Stimulated activated CD8-positive, alpha-beta memory T cell treated with anti-CD3 and anti-CD28 coated beads, Interleukin-4, amount 100 ng/mL, for 4 hours (primary cell): ENCODE results near the gene GDF15.
"Not testable (repeated sequence)": the region's sequence is repeated elsewhere in the genome, so short reads cannot be mapped to it uniquely, and the experiment has no call there.

Experiments
- DNase-seq, 2 donors: peaks; one replicate each; pipeline ENCODE4 v3.0.0-alpha.2; 2020; ENCODE audit warnings: low read depth in 2 of 2, low spot score in 1 of 2

Gene GDF15, protein sequence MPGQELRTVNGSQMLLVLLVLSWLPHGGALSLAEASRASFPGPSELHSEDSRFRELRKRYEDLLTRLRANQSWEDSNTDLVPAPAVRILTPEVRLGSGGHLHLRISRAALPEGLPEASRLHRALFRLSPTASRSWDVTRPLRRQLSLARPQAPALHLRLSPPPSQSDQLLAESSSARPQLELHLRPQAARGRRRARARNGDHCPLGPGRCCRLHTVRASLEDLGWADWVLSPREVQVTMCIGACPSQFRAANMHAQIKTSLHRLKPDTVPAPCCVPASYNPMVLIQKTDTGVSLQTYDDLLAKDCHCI

DNA sequence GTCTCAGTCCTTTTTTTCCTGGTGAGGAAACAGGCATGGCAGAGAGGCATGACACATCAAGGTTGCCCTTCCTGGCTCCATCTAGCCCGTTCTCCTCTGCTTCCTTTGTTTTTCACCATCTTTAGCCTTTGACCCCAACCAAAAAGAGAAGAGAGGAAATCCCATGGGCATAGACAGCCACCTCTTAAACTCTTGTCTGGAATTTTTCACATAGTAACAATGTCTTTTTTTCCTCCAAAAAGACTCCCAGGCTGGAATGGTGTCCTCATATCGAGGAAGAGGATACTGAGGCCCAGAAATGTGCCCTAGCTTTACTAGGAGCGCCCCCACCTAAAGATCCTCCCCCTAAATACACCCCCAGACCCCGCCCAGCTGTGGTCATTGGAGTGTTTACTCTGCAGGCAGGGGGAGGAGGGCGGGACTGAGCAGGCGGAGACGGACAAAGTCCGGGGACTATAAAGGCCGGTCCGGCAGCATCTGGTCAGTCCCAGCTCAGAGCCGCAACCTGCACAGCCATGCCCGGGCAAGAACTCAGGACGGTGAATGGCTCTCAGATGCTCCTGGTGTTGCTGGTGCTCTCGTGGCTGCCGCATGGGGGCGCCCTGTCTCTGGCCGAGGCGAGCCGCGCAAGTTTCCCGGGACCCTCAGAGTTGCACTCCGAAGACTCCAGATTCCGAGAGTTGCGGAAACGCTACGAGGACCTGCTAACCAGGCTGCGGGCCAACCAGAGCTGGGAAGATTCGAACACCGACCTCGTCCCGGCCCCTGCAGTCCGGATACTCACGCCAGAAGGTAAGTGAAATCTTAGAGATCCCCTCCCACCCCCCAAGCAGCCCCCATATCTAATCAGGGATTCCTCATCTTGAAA is at the start of gene GDF15:
Gene GDF15 (plus strand): TSS at position 484 of the 868 bp plus-strand sequence. CDS start 32 bp downstream, at position 516.
- DNase-seq: no peak

DNA sequence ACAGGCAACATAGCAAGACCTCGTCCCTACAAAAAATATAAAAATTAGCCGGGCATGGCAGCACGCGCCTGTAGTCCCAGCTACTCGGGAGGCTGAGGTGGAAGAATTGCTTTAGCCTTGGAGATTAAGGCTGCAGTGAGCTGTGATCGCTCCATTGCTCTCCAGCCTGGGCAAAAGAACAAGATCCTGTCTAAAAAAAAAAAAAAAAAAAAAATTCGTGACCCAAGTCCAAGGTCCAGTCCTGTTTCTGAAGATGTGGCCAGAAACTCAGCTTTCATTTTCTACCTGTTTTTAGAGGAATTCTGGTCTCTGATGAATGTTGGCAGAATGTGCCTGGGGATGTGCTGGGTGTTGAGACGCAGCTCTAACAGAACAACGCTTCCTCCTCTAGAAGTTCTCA is 47.4 kb upstream of the GDF15 start:
- no peak for DNase-seq

DNA sequence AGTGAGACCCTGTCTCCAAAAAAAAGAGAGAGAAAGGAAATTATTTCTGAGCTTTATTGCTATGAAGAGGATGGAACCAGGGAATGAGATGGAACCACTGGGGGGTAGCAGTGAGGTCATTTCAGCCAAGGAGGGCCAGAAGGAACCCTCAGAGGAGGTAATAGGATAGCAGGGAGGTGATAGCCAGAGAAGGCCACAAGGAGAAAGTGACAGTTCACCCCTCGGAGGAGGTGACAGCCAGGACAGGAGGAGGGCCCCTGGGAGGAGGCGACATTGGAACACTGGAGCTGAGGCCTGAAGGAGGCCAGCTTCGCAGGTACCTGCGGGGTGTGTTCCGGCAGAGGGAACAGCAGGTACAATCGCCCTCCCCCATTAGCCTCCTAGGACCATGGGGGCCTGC is 46.2 kb upstream of the GDF15 start:
- DNase-seq: no peak

DNA sequence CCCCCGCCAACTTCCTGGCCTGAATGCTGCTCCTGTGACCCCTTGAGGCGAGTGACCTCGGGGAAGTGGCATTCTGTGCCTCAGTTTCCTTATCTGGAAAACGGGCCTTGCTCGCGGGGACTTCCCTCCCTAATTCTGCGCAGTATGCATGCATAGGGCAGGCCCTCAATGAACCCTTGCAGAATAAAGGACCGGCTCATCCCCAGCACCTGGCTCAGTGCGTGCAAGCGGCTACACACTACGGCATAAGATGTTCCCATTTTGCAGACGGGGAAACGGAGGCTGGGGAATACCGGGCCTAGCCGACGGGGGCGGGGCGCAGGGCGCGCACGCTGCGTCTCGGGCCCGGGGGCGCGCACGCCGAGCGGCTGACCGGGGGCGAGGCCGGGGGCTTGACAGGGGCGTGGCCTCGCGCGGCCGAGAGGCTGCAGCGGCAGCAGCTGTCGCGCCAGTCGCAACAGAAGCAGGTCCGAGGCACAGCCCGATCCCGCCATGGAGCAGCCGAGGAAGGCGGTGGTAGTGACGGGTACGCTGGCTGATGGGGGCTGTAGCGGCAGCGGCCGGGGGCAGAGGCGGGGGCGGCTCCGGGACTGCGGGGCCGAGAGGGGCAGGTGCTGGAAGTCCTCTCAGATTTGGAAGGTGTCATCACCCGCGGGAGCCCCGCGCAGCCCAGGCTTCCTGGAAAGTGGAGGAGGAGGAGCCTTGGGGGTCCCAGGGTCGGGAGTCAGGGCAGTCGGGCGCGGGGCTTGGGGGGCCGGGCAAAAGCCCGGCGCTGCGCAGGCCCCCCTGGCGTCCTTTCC is 45.6 kb upstream of the GDF15 start, which contains the start of gene PGPEP1:
Gene PGPEP1 (plus strand): TSS at position 409 of the 800 bp plus-strand sequence. CDS start 84 bp downstream, at position 493.
- peak in 1 of 2 donors; percentile 40 for DNase-seq

DNA sequence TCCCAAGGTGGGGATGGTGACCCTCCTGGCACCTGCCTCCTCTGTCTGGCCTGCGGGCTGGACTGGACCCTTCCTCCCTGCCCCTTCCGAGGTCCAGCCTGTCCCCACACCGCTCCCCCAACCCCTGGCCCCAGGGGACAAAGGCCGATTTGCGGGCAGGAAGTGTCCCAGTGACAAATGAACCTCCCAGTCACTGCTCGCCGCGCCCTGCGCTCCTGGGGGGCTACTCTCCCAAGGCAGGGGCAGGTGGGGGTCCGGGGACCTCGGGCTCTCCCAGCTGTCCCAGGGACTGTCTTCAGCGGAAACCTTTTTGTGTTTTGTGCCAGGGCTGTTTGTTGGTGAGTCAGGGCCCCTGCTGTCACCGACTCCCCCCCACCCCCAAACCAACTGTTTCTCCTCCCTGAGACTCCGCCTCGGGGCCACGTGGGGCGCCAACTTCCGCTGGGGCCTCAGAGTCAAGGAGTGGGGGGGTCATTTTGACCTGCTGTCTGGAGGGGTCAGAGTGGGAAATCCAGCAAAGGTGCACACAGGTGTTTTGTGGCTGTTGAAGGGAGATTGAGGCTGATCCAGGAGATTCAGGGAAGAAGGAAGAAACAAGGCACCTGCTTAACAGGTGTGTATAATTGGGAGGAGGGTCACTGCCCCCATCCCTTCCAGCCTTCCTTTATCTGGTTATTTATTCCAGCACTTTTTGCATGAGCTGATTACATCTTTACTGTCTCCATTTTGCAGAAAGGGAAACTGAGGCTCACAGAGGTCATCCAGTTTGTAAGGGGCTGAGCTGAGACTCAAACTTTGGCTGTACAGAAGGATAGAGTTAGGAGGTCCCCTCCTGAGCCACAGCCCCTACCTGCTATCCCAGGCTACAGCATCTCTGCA is 44.7 kb upstream of the GDF15 start:
- DNase-seq: peak; percentile 38 to 56

DNA sequence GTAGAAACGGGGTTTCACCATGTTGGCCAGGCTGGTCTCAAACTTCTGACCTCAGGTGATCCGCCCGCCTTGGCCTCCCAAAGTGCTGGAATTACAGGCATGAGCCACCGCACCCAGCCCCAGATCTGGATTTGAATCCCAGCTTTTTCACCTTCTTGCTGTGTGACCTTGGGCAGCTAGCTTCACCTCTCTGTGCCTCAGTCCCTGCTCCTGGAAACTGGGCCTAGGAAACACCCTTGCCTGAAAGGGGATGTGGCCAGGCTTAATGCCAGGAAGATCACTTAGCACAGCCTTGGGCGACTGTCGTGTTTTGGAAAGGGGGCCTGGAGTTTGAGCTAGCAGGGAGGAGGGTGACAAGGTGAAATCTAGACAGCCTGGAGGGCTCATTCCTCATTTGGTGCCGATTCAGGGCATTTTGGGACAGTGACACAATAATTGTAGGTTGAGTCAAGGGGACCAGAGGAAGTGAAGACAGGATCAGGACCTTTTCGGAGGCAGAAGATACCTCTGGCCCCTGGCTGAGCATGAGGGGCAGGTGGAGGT is 43.8 kb upstream of the GDF15 start:
- DNase-seq: no peak

DNA sequence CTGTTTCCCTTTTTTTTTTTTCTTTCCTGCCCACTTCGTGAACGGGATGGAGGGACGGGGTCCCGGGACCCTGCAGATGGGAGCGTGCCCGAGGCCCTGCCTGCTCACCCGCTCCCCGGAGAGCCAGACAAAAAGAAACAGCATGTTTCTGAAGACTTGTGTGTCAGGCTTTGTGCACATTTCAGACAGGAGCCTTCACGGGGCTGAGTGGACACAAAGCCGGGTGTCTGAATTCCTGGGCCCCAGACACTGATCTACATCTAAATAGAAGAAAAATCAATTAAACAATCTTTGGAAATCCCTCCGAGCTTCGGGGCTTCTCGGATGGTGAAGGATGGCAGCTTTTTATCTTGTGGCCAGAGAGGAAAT is 41.4 kb upstream of the GDF15 start:
- DNase-seq: no peak

DNA sequence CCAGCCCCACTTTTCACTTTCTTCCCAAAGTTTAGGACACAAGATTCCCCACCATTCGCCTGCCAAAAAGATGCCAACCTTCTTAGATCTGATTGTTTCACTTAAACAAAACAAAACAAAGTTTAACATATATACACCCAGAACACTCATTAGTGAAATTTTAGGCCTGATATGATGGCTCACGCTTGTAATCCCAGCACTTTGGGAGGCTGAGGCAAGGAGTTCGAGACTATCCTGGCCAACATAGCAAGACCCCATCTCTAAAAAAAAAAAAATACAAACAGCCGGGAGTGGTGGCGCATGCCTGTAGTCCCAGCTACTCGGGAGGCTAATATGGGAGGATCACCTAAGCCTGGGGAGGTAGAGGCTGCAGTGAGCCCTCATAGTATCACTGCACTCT is 40.7 kb upstream of the GDF15 start:
- DNase-seq: no peak

DNA sequence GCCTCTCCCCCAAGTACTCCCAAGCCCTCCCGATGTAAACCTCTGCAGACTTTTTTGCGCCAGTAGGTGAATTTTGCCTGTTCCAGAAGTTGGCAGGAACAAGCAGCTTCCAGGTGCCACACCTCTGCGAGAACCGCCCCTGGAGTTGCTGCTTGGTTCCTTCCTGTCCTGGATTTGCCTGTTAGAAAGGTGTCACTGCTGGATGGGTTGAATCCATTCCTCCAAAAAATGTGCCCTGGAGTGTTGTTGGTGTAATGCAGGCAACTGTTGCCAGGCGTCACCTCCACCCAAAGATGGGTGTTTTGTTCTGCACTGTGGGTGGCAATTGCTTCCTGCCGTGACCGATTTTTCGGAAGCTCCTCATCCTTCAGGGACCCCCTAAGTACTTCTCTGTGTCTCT is 39.9 kb upstream of the GDF15 start:
- DNase-seq: no peak

DNA sequence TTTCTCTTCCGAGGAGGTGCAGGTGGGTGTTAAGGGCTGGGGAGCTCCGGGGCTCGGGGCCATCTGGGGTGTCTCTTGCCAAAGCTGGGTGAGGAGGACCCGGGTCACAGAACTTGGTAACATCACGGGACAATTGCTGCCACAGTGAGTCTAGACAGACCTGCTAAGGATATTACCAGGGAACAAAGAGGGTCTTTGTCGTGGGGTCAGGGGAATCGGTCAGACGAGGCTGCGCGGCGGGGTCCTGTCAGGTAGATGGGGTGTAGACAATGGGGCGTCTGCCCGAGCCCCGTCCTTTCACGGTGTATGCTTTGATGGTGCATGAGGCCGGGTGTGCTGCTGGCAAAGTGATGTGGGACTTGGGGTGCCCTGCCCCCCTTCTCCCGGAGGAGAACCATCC is 37.8 kb upstream of the GDF15 start:
- DNase-seq: no peak

DNA sequence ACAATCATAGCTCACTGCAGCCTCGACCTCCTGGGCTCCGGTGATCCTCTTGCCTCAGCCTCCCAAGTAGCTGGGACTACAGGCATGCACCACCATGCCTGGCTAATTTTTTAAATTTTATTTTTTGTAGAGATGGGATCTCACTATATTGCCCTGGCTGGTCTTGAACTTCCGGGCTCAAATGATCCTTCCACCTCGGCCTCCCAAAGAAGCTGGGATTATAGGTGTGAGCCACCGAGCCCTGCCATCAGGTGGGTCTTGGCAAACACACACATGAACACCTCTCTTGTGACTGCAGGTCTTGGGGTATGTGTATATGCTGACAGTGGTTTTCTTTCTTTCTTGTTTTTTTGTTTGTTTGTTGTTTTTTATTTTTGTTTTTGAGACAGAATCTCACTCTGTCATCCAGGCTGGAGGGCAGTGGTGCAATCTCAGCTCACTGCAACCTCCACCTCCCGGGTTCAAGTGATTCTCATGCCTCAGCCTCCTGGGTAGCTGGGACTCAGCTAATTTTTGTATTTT is 37.1 kb upstream of the GDF15 start:
- DNase-seq: not testable (repeated sequence)

DNA sequence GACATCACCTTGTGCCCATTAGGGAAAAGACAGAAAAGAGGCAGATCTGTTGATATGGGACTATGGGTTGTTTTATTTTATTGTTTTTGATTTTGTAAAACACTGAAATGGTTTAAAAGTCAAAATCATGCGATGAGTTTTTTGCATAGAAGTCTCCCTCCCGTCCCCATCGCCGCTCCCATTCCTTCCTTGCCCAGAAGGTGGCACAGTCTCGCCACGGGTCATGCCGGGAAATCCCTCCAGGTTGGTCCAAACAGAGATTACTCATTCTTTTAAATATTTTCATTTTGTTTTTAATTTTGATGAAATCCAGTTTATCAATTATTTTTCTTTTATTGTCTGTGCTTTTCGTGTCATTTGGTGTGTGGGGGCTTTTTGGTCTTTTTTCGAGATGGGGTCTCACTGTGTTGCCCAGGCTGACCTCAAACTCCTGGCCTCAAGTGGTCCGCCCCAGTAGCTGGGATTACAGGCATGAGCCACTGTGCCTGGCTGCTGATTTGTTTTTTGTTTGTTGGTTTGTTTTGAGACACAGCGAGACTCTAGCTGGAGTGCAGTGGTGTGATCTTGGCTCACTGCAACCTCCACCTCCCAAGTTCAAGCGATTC is 36.3 kb upstream of the GDF15 start:
- no peak for DNase-seq

DNA sequence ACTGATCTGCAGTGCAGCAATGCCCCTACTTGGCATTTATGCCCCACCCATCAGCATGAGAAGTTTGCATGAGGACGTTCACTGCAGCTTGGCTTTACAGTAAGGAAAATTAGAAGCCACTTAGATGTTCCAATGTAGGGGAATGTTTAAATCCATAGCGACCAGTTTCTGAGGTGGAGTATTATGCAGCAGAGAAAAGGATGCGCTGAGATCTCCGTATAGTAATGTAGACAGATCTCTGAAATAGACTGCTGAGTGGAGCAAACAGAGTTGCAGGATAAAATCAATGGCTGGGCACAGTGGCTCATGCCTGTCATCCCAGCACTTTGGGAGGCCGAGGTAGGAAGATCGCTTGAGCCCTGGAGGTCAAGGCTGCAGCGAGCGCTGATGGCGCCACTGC is 35.5 kb upstream of the GDF15 start:
- DNase-seq: no peak

DNA sequence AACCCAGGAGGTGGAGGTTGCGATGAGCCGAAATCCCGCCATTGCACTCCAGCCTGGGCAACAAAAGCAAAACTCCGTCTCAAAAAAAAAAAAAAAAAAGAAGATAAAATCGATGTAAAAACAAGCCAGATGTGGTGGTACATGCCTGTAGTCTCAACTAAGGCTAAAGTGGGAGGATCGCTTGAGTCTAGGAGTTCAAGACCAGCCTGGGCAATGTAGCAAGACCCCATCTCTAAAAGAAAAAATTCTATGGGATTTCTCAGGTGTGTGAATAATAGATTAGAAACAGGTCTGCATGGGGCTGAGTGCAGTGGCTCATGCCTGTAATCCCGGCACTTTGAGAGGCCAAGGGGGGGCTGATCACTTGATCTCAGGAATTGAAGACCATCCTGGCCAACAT is 34.4 kb upstream of the GDF15 start:
- no peak for DNase-seq

DNA sequence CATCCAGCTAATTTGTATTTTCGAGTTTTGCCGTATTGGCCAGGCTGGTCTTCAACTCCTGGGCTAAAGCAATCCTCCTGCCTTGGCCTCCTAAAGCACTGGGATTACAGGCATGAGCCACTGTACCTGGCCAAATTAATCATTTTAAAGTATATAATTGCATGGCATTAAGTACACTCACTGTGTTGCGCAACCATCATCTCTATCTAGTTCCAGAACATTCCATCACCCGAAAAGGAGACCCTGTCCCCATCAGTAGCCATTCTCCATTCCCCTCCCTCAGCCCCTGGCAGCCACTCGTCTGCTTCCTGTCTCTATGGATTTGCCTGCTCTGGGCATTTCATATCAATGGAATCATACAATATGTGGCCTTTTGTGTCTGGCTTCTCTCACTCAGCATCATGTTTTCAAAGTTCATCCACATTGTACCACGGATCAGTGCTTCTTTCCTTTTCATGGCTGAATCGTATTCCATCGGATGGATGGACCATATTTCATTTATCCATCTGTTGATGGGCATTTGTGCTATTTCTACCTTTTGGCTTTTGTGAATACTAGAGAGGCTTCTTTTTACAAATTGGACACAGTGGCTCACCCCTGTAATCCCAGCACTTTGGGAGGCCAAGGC is 32.5 kb upstream of the GDF15 start:
- DNase-seq: no peak

DNA sequence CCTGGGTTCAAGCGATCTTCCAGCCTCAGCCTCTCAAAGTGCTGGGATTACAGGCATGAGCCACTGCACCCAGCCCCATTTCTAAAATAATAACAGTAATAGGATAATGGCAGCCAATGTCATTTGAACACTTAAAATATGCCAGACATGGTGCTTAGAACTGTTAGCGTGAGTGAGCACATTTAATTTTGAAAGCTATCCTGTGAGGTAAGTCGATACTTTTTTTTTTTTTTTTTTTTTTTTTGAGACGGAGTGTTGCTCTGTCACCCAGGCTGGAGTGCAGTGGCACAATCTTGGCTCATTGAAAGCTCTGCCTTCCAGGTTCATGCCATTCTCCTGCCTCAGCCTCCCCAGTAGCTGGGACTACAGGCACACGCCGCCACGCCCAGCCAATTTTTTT is 31.2 kb upstream of the GDF15 start:
- DNase-seq: not testable (repeated sequence)

DNA sequence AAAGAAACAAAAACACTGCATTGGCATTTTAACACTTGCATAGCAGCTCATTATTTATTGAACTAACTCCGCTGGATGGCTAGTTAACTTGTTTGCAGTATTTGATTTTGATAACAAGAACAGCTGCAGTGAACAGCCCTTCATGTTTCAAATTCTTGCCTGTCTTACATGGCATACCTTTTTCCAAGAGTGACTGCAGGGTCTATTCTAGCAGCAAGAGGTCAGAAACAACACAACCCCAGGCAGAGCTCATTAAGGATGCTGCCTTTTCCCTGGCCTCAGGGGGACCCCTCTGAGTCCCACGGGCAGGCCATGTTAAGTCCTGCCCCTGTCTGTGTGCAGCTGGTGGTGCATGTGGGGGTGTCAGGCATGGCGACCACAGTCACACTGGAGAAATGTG is 28.9 kb upstream of the GDF15 start:
- no peak for DNase-seq

DNA sequence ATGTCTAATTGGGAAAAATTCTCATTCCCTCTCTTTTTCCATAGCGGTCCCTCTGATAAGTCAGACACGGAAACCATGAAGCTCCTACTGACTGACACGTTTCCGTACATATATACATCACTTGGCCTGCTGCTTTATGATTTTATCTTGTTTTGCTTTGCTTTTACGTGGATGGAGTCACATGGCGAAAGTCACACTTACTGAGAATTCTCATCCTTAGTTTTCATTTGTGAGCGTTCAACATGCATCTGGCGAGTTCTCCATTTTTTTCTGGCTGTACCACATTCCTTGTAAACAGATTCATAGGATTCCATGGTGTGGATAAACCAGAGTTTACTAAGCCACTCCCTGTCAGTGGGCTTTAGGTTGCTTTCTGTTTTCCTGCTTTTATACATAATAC is 24.3 kb upstream of the GDF15 start:
- DNase-seq: no peak

DNA sequence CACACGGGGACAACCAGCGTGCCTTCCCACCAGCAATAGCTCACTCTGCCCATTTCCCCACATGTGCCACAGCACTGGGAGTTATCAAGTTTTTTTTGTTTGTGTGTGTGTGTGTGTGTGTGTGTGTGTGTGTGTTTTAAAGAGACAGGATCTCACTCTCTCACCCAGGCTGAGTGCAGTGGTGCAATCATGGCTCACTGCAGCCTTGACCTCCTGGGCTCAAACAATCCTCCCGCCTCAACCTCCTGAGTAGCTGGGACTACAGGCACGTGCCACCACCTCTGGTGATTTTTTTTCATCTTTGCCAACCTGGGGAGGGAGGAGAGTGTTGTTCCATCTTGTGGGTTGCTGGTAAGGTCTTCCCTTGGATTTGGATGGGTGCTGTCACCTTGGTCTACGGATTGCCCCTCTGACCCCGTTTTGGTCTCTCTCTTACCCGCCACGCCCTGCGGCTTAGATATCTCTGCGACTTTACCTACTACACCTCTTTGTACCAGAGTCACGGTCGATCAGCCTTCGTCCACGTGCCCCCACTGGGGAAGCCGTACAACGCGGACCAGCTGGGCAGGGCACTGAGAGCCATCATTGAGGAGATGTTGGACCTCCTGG is 22.9 kb upstream of the GDF15 start:
- DNase-seq: no peak
